HepG2 (cell line): ENCODE results near the gene PAXIP1. TPM values are rescaled to one million over a fixed set of nuclear protein-coding genes. Genes with fewer than 3 reads are reported as not detected.

Experiments
- ATAC-seq: fragments of 200-7000 bp; cut with Tn5 transposase; 3 replicates; pipeline ENCODE4 v1.9.1; 2020; ENCODE audit warnings: mild to moderate bottlenecking, moderate library complexity
- BruUV-seq: library from RNA; stranded (reverse); fragments of 400-500 nt; replicated peaks from 2 replicates; lab custom pipeline; 2021; lab: Mats Ljungman, UMichigan
- CTCF ChIA-PET: fragments of 300-600 bp; formaldehyde crosslinking; extraction: SDS; loops from one replicate; lab custom pipeline; 2021; ENCODE audit warnings: low total read pairs, inconsistent platforms, low intra/inter-chr PET ratio; lab: Yijun Ruan, JAX
- POLR2A ChIA-PET: fragments of 350-600 bp; sonication (Branson Sonifier 250); formaldehyde crosslinking; loops from one replicate; lab custom pipeline; 2020; ENCODE audit warnings: antibody characterized with exemption, inconsistent platforms; lab: Yijun Ruan, JAX
- DNase-seq: peaks from one replicate; pipeline ENCODE4 v3.0.0-alpha.2; 2015; ENCODE audit warnings: low spot score
- FAIRE-seq: peaks from 3 replicates; lab custom pipeline; 2011; peaks lifted over from hg19 to GRCh38; lab: Jason Lieb, UNC
- H2AFZ ChIP-seq: one replicate; pipeline ENCODE4 v1.6.1; 2011; ENCODE audit warnings: low read length, inconsistent platforms
- H3K27ac ChIP-seq: fragments of 300-600 bp; 3 replicates; pipeline ENCODE4 v1.8.0; 2011; ENCODE audit warnings: mixed run types, mild to moderate bottlenecking, mixed read lengths, low read length, inconsistent platforms; ENCODE audit not compliant: insufficient read depth; ENCODE audit errors: extremely low read length
- H3K27me3 ChIP-seq, 2 experiments: fragments of 200-600 bp in 1 of 2; 2 replicates in 1 of 2; 3 replicates in 1 of 2; pipeline versions ENCODE4 v1.6.0 to v1.8.0; 2011; ENCODE audit warnings: low read length in 2 of 2, mild to moderate bottlenecking in 2 of 2, moderate library complexity in 2 of 2, inconsistent platforms in 1 of 2; ENCODE audit not compliant: insufficient read depth in 2 of 2, control insufficient read depth in 1 of 2
- H3K36me3 ChIP-seq, 2 experiments: fragments of 200-600 bp in 1 of 2; replicated peaks in 1 of 2; 2 replicates in 1 of 2; 3 replicates in 1 of 2; pipeline versions ENCODE4 v1.5.1 to v1.8.0; 2011; ENCODE audit warnings: low read length in 2 of 2, inconsistent platforms in 1 of 2; ENCODE audit not compliant: insufficient read depth in 2 of 2, control insufficient read depth in 1 of 2
- H3K4me1 ChIP-seq: 2 replicates; pipeline ENCODE4 v1.5.1; 2012; ENCODE audit warnings: low read length, inconsistent platforms; ENCODE audit not compliant: insufficient read depth
- H3K4me2 ChIP-seq: 2 replicates; pipeline ENCODE4 v1.6.0; 2011; ENCODE audit warnings: low read depth, low read length, inconsistent platforms
- H3K4me3 ChIP-seq, 3 experiments: fragments of 200-600 bp in 1 of 3; sonication (generic), shearing (Covaris generic) in 1 of 3; replicated peaks in 1 of 3; 2 replicates each; pipeline ENCODE4 v1.5.1; 2011 to 2016; ENCODE audit warnings: low read length in 3 of 3, inconsistent platforms in 2 of 3, low read depth in 2 of 3, mild to moderate bottlenecking in 2 of 3, control low read depth in 1 of 3, mixed read lengths in 1 of 3; ENCODE audit not compliant: insufficient read depth in 1 of 3
- H3K79me2 ChIP-seq: one replicate; pipeline ENCODE4 v1.6.1; 2011; ENCODE audit warnings: low read length, inconsistent platforms; ENCODE audit not compliant: insufficient read depth
- H3K9ac ChIP-seq: 2 replicates; pipeline ENCODE4 v1.6.0; 2011; ENCODE audit warnings: mild to moderate bottlenecking, low read depth, low read length, inconsistent platforms; ENCODE audit not compliant: insufficient read depth
- H3K9me3 ChIP-seq: 2 replicates; pipeline ENCODE4 v1.5.1; 2012; ENCODE audit warnings: mild to moderate bottlenecking, low read length
- H4K20me1 ChIP-seq: 2 replicates; pipeline ENCODE4 v1.6.0; 2011; ENCODE audit warnings: inconsistent platforms, mild to moderate bottlenecking, low read length, moderate library complexity; ENCODE audit not compliant: insufficient read depth
- DPF2 ChIP-seq: sonication (generic); formaldehyde crosslinking; IDR thresholded peaks from 2 replicates; pipeline ENCODE4 v1.4.0; 2020; ENCODE audit warnings: mild to moderate bottlenecking, low read depth, missing genetic modification reagents, borderline replicate concordance
- MXD4 ChIP-seq: IDR thresholded peaks from 2 replicates; pipeline ENCODE4 v1.6.1; 2016; ENCODE audit warnings: mild to moderate bottlenecking, missing biosample characterization, missing genetic modification reagents
- RFX1 ChIP-seq: fragments of 450-650 bp; IDR thresholded peaks from 2 replicates; pipeline ENCODE4 v1.6.1; 2017
- ZNF597 ChIP-seq: sonication (generic); formaldehyde crosslinking; IDR thresholded peaks from 2 replicates; pipeline ENCODE4 v1.5.0; 2020; ENCODE audit warnings: missing genetic modification reagents
- ZNF674 ChIP-seq: sonication (generic); formaldehyde crosslinking; IDR thresholded peaks from 2 replicates; pipeline ENCODE4 v1.5.0; 2020; ENCODE audit warnings: low read depth, mild to moderate bottlenecking, missing genetic modification reagents
- WGBS: methylation state at CpG from one replicate; pipeline ENCODE4 v1.1.6; 2017; ENCODE audit warnings: low lambda C conversion rate; 5-methylcytosine and 5-hydroxymethylcytosine counted together
- in situ Hi-C: cut with HindIII; loops from 2 replicates; pipeline ENCODE4 v1.10.0; 2017; ENCODE audit warnings: low pct_unique_long_range_greater_than_20kb; ENCODE audit not compliant: extremely low pct_ligation_motif_present
- intact Hi-C: fragments of 100-400 bp; cut with micrococcal nuclease; formaldehyde crosslinking; loops from one replicate; pipeline ENCODE4 v1.10.0; 2022; ENCODE audit not compliant: unreplicated experiment
- polyA plus RNA-seq, 8 experiments: library from polyadenylated mRNA; depleted of rRNA in 3 of 8; stranded (reverse) in 7 of 8; unstranded in 1 of 8; fragments of >200 nt; fragmentation: Illumina TruSeq in 4 of 8; extraction: Trizol in 4 of 8; gene quantifications; 2 replicates each; pipeline versions ENCODE4 v1.2.1 to v1.2.3, GENCODE V29; 2011 to 2016; ENCODE audit warnings: low read depth in 4 of 8, missing spikeins in 1 of 8, mixed read lengths in 1 of 8; ENCODE audit not compliant: insufficient read depth in 1 of 8
- total RNA-seq, 5 experiments: library from RNA; depleted of rRNA; stranded (reverse); fragments of >200 nt; fragmentation: Illumina TruSeq; extraction: Trizol; gene quantifications; 2 replicates each; pipeline ENCODE4 v1.2.3, GENCODE V29; 2016; ENCODE audit warnings: low read depth in 1 of 5

The PAXIP1 gene
- total and polyA plus RNA-seq, 2 of the 13 experiments (the other 11 are each of a cell fraction or from before 2014, with no cell fraction given), result 11.6 to 16.2 TPM

GRCh38 chr7:154917808-154918160 is 85.1 kb downstream of the PAXIP1 start (continued):
- no peak for TF ChIP-seq DPF2
- no peak for TF ChIP-seq ZNF597 (CRISPR knock-in tag)
- no peak for TF ChIP-seq MXD4 (CRISPR knock-in tag)
- TF ChIP-seq RFX1, result no peak

GRCh38 chr7:154916856-154917807 is 85.8 kb downstream of the PAXIP1 start:
- no TSS peak for BruUV-seq
- CTCF ChIA-PET, result no interaction called here
- H2AFZ ChIP-seq, result no peak overlapping the region
- ATAC-seq, result no peak
- POLR2A ChIA-PET, result no interaction called here
- FAIRE-seq, result no peak
- in situ Hi-C loops (no loop called here), intact Hi-C loops (no loop called here)
- H3K4me3 ChIP-seq, result no peak overlapping the region
- H3K79me2 ChIP-seq, result no peaks in the 10 kb centered on the region
- H3K27ac ChIP-seq, result no peak overlapping the region
- TF ChIP-seq ZNF674, result no peak
- H3K36me3 ChIP-seq, result no peaks in the 10 kb centered on the region
- H3K4me1 ChIP-seq, result peaks cover 8% of the 10 kb centered on the region
- no peaks in the 10 kb centered on the region for H3K9me3 ChIP-seq
- no peaks in the 10 kb centered on the region for H4K20me1 ChIP-seq
- no peak for DNase-seq
- H3K27me3 ChIP-seq, result peaks cover 2 to 27% of the 10 kb centered on the region in 2 experiments; a peak in 4 of 5 replicates
- H3K9ac ChIP-seq, result no peak overlapping the region
- no peak overlapping the region for H3K4me2 ChIP-seq
- WGBS, result 75% methylated on average over 10 of the region's 13 CpGs
